Smooth muscle cell (in vitro differentiated cells): ENCODE data around the gene OR2A42. TPM values are rescaled to one million over a fixed set of nuclear protein-coding genes. Genes with fewer than 3 reads are reported as not detected.
"Not testable (repeated sequence)": the region's sequence is repeated elsewhere in the genome, so short reads cannot be mapped to it uniquely, and the experiment has no call there.

ENCODE experiments used
- DNase-seq: peaks from one replicate; lab custom pipeline; 2025; ENCODE audit not compliant: unreplicated experiment; lab: John Stamatoyannopoulos, UW
- H2AFZ ChIP-seq: fragments of 200-600 bp; sonication (generic); 2 replicates; pipeline ENCODE4 v1.6.0; 2016; ENCODE audit warnings: antibody characterized with exemption, low read depth, mild to moderate bottlenecking
- H3F3A ChIP-seq: fragments of 200-600 bp; sonication (generic); 2 replicates; pipeline ENCODE4 v1.6.0; 2017; ENCODE audit warnings: antibody characterized with exemption, low read depth
- H3K27ac ChIP-seq: fragments of 200-600 bp; sonication (generic); 2 replicates; pipeline ENCODE4 v1.5.1; 2016; ENCODE audit warnings: low read depth, mild to moderate bottlenecking
- H3K27me3 ChIP-seq: fragments of 200-600 bp; sonication (generic); 2 replicates; pipeline ENCODE4 v1.6.1; 2016; ENCODE audit warnings: low read depth, mild to moderate bottlenecking
- H3K36me3 ChIP-seq: fragments of 200-600 bp; sonication (generic); 2 replicates; pipeline ENCODE4 v1.5.1; 2016; ENCODE audit warnings: low read depth
- H3K4me1 ChIP-seq: fragments of 200-600 bp; sonication (generic); 2 replicates; pipeline ENCODE4 v1.5.1; 2016; ENCODE audit warnings: low read depth
- H3K4me2 ChIP-seq: fragments of 200-600 bp; sonication (generic); 2 replicates; pipeline ENCODE4 v1.6.0; 2016; ENCODE audit warnings: mild to moderate bottlenecking
- H3K4me3 ChIP-seq: fragments of 200-600 bp; sonication (generic); 2 replicates; pipeline ENCODE4 v1.5.1; 2016; ENCODE audit warnings: mild to moderate bottlenecking
- H3K79me2 ChIP-seq: fragments of 200-600 bp; sonication (generic); 2 replicates; pipeline ENCODE4 v1.6.0; 2016; ENCODE audit warnings: low read depth, mild to moderate bottlenecking
- H3K9ac ChIP-seq: fragments of 200-600 bp; sonication (generic); 2 replicates; pipeline ENCODE4 v1.6.0; 2016; ENCODE audit warnings: low read depth
- H3K9me3 ChIP-seq: fragments of 200-600 bp; sonication (generic); replicated peaks from 2 replicates; pipeline ENCODE4 v1.5.1; 2016; ENCODE audit warnings: low read depth
- H4K20me1 ChIP-seq: fragments of 200-600 bp; sonication (generic); 2 replicates; pipeline ENCODE4 v1.6.0; 2016; ENCODE audit warnings: low read depth
- WGBS: methylation state at CpG from one replicate; pipeline ENCODE4 v1.1.7; 2016; ENCODE audit warnings: low lambda C conversion rate; 5-methylcytosine and 5-hydroxymethylcytosine counted together
- polyA plus RNA-seq: library from polyadenylated mRNA; unstranded; fragments of >200 nt; fragmentation: Nextera tagmentation; extraction: Ambion mirVana; gene quantifications from 2 replicates; pipeline ENCODE4 v1.2.1, GENCODE V29; 2016
- total RNA-seq: library from RNA; depleted of rRNA; stranded (reverse); fragments of >200 nt; gene quantifications from 2 replicates; pipeline ENCODE4 v1.2.3, GENCODE V29; 2014

Gene OR2A42
- total and polyA plus RNA-seq, 2 experiments from 2014 or later, result 0.40 TPM; not detected in 1

- not testable (repeated sequence) for H3K9me3 ChIP-seq, H3K4me1 ChIP-seq, H3K9ac ChIP-seq, H3K36me3 ChIP-seq, H3K79me2 ChIP-seq, H3K27ac ChIP-seq, H3K27me3 ChIP-seq, H3K4me3 ChIP-seq, H3K4me2 ChIP-seq, H3F3A ChIP-seq, DNase-seq, H4K20me1 ChIP-seq, H2AFZ ChIP-seq
- 100% methylated on average over 1 of the region's 5 CpGs for WGBS
Measured at GRCh38 chr7:144246967-144247366, 7.6 kb upstream of the OR2A42 start.

- H3K4me2 ChIP-seq, H3K79me2 ChIP-seq, H3K9ac ChIP-seq, H3K27me3 ChIP-seq, H2AFZ ChIP-seq, H3K4me1 ChIP-seq, H3K27ac ChIP-seq, H4K20me1 ChIP-seq, H3K9me3 ChIP-seq, H3K4me3 ChIP-seq, H3F3A ChIP-seq, H3K36me3 ChIP-seq, DNase-seq: not testable (repeated sequence)
- WGBS, result no CpG with 5 or more reads among the region's 2 CpGs
Measured at GRCh38 chr7:144245372-144245771, 6.0 kb upstream of the OR2A42 start.

GRCh38 chr7:144238530-144239082 lies 799 bp downstream of the OR2A42 start:
- H3K4me1 ChIP-seq, result not testable (repeated sequence)

GRCh38 chr7:144233039-144233438 lies 6.4 kb downstream of the OR2A42 start:
- not testable (repeated sequence) for H2AFZ ChIP-seq, H3K4me2 ChIP-seq, H3K36me3 ChIP-seq, H3K27me3 ChIP-seq, H3F3A ChIP-seq, DNase-seq, H4K20me1 ChIP-seq, H3K9me3 ChIP-seq, H3K4me3 ChIP-seq, H3K4me1 ChIP-seq, H3K79me2 ChIP-seq, H3K9ac ChIP-seq, H3K27ac ChIP-seq
- WGBS, result 89% methylated on average over 1 of the region's 1 CpG

More at GRCh38 chr7:144238530-144239082, 799 bp downstream of the OR2A42 start:
- not testable (repeated sequence) for DNase-seq, H3K9ac ChIP-seq, H3K4me3 ChIP-seq, H4K20me1 ChIP-seq, H3K4me2 ChIP-seq, H3F3A ChIP-seq, H2AFZ ChIP-seq, H3K27me3 ChIP-seq, H3K79me2 ChIP-seq, H3K27ac ChIP-seq, H3K9me3 ChIP-seq, H3K36me3 ChIP-seq
- WGBS, result 82% methylated on average over 2 of the region's 2 CpGs

- not testable (repeated sequence) for H3K4me1 ChIP-seq, H3K27ac ChIP-seq, H3K36me3 ChIP-seq, H3K27me3 ChIP-seq, H3K4me2 ChIP-seq, H3K4me3 ChIP-seq, H3K79me2 ChIP-seq, H3F3A ChIP-seq, H3K9me3 ChIP-seq, DNase-seq, H4K20me1 ChIP-seq, H2AFZ ChIP-seq, H3K9ac ChIP-seq
- no CpG with 5 or more reads among the region's 2 CpGs for WGBS
Measured at GRCh38 chr7:144231027-144231426, 8.4 kb downstream of the OR2A42 start.

GRCh38 chr7:144228810-144229209 lies 10.6 kb downstream of the OR2A42 start:
- not testable (repeated sequence) for H3K4me3 ChIP-seq, H3K4me2 ChIP-seq, H3K36me3 ChIP-seq, H2AFZ ChIP-seq, DNase-seq, H3K27me3 ChIP-seq, H3K9ac ChIP-seq, H3K9me3 ChIP-seq, H3K79me2 ChIP-seq, H3K27ac ChIP-seq, H3K4me1 ChIP-seq, H3F3A ChIP-seq, H4K20me1 ChIP-seq
- 88% methylated on average over 2 of the region's 3 CpGs for WGBS

- H2AFZ ChIP-seq, H3K9ac ChIP-seq, H3K4me3 ChIP-seq, H3K4me1 ChIP-seq, H3K4me2 ChIP-seq, H3K9me3 ChIP-seq, H3K79me2 ChIP-seq, H3K27me3 ChIP-seq, H3K27ac ChIP-seq, DNase-seq, H3K36me3 ChIP-seq, H3F3A ChIP-seq, H4K20me1 ChIP-seq: not testable (repeated sequence)
- 92% methylated on average over 3 of the region's 4 CpGs for WGBS
Measured at GRCh38 chr7:144226866-144227265, 12.5 kb downstream of the OR2A42 start.

GRCh38 chr7:144223675-144224074 lies 15.7 kb downstream of the OR2A42 start:
- not testable (repeated sequence) for H2AFZ ChIP-seq, H3K9me3 ChIP-seq

GRCh38 chr7:144220531-144220930 lies 18.9 kb downstream of the OR2A42 start:
- H3F3A ChIP-seq, DNase-seq, H3K36me3 ChIP-seq, H3K27me3 ChIP-seq, H3K9ac ChIP-seq, H3K79me2 ChIP-seq, H3K4me1 ChIP-seq, H3K4me3 ChIP-seq, H3K4me2 ChIP-seq, H3K9me3 ChIP-seq, H4K20me1 ChIP-seq, H2AFZ ChIP-seq, H3K27ac ChIP-seq: not testable (repeated sequence)

More at GRCh38 chr7:144223675-144224074, 15.7 kb downstream of the OR2A42 start:
- not testable (repeated sequence) for H4K20me1 ChIP-seq, H3K79me2 ChIP-seq, H3F3A ChIP-seq, DNase-seq, H3K4me2 ChIP-seq, H3K4me3 ChIP-seq, H3K9ac ChIP-seq, H3K27me3 ChIP-seq, H3K27ac ChIP-seq, H3K4me1 ChIP-seq, H3K36me3 ChIP-seq
